Cerebellar nuclear complex (tissue), 1 donor: ENCODE results near the gene PEBP1.
"Not testable (repeated sequence)": the region's sequence is repeated elsewhere in the genome, so short reads cannot be mapped to it uniquely, and the experiment has no call there.

ENCODE experiments used
- DNase-seq, 2 experiments: peaks; one replicate each; lab custom pipeline; 2025; lab: John Stamatoyannopoulos, UW

PEBP1 gene

GRCh38 chr12:118135788-118136558 is at the start of gene PEBP1:
Gene PEBP1 (plus strand): TSS chr12:118136124. CDS start chr12:118136210, 86 bp downstream.
- peak; percentile 71 to 90 for DNase-seq

- DNase-seq, result no peak
Observed at GRCh38 chr12:118089782-118090181, 46.1 kb upstream of the PEBP1 start.

- no peak for DNase-seq
Observed at GRCh38 chr12:118094039-118094438, 41.9 kb upstream of the PEBP1 start.

- no peak for DNase-seq
Observed at GRCh38 chr12:118098401-118098800, 37.5 kb upstream of the PEBP1 start.

- DNase-seq, result no peak
Observed at GRCh38 chr12:118098911-118099671, 36.8 kb upstream of the PEBP1 start.

- no peak for DNase-seq
Observed at GRCh38 chr12:118101051-118101450, 34.9 kb upstream of the PEBP1 start.

GRCh38 chr12:118102070-118102469 is 33.9 kb upstream of the PEBP1 start:
- DNase-seq, result no peak

- DNase-seq, result no peak
Observed at GRCh38 chr12:118102609-118103008, 33.3 kb upstream of the PEBP1 start.

- no peak for DNase-seq
Observed at GRCh38 chr12:118103201-118103600, 32.7 kb upstream of the PEBP1 start.

- no peak for DNase-seq
Observed at GRCh38 chr12:118103601-118104382, 32.1 kb upstream of the PEBP1 start, which contains the start of gene VSIG10. Gene VSIG10 (minus strand): TSS chr12:118104011. CDS start chr12:118103671, 340 bp downstream.

GRCh38 chr12:118107011-118107410 is 28.9 kb upstream of the PEBP1 start:
- no peak for DNase-seq

GRCh38 chr12:118107694-118108093 is 28.2 kb upstream of the PEBP1 start:
- DNase-seq, result no peak

GRCh38 chr12:118109088-118109487 is 26.8 kb upstream of the PEBP1 start:
- DNase-seq, result no peak

GRCh38 chr12:118119449-118119879 is 16.5 kb upstream of the PEBP1 start:
- no peak for DNase-seq

GRCh38 chr12:118120579-118121363 is 15.2 kb upstream of the PEBP1 start:
- peak in 1 of 2 experiments; percentile 12 for DNase-seq

GRCh38 chr12:118122264-118122663 is 13.7 kb upstream of the PEBP1 start:
- DNase-seq, result no peak

- no peak for DNase-seq
Observed at GRCh38 chr12:118124333-118124874, 11.5 kb upstream of the PEBP1 start.

- no peak for DNase-seq
Observed at GRCh38 chr12:118125743-118126118, 10.2 kb upstream of the PEBP1 start.

GRCh38 chr12:118126119-118126757 is 9.7 kb upstream of the PEBP1 start:
- DNase-seq, result no peak

- no peak for DNase-seq
Observed at GRCh38 chr12:118127867-118128266, 8.1 kb upstream of the PEBP1 start.

GRCh38 chr12:118129436-118129835 is 6.5 kb upstream of the PEBP1 start:
- DNase-seq, result not testable (repeated sequence)
